HG03039 (cell line): Measurements from ENCODE around the gene ZEB1.
"Not testable (repeated sequence)": the region's sequence is repeated elsewhere in the genome, so short reads cannot be mapped to it uniquely, and the experiment has no call there.

ENCODE experiments used
- ATAC-seq: cut with Tn5 transposase; IDR thresholded peaks from one replicate; pipeline ENCODE4 v1.9.1; 2021; ENCODE audit warnings: mild to moderate bottlenecking, moderate library complexity; ENCODE audit not compliant: unreplicated experiment

Gene ZEB1

DNA sequence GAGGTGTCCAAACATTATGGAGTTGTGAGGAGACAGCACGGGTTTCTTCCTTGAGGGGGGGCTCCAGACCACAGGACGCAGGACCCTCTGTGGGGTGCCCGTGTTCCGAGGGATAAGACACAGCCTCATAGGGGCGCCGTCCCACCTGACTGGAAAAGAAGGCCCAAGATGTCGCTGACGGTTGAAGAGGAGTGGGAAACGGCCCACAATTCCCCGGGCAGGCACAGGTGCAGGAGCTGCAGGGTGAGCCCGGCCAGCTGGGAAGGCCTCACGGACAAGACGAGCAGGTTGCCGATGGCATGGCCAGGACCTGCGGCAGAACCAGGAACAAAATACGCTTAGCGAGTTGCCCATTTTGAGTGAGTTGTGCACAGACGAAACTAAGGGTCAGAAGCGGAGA, 44.7 kb downstream of the ZEB1 start:
- not testable (repeated sequence) for ATAC-seq

DNA sequence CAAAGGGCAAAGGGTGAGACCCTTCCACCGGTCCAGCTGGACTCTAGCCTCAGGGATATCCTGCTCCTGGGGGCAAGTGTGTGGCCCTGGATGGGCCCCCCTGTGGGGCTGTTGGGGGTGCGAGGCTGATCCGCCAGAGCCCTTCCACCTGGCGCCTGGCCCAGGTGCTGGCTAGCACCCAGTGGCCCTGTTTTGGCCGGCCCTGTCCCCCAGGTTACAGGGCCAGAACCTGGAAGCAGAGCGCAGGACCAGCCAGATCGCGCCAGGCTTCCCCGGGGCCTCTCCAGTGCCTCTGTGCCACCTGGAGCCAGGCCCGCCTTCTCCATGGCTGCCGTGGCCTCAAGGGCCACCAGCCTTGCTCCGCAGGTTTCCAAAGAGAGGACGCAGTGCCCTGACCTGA, 45.2 kb downstream of the ZEB1 start:
- not testable (repeated sequence) for ATAC-seq

DNA sequence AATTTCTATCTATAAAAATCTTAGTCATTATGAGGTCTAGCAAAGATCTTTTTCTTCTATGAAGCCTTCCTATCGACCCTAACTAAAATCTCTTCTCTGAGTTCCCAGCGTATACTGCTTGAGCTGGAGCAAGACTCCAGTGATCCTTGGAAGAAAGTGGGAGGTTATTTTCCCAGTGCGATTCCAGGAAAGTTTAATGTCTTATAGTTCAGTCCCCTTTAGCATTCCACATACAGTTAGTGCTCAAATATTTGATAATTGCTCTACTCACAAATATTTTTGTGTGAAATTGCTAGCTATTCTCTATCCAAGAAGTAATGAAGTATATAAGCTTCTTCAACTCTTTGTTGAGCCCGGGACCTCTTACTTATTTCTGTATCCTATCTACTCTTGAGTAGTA, 47.7 kb downstream of the ZEB1 start:
- no peak for ATAC-seq

DNA sequence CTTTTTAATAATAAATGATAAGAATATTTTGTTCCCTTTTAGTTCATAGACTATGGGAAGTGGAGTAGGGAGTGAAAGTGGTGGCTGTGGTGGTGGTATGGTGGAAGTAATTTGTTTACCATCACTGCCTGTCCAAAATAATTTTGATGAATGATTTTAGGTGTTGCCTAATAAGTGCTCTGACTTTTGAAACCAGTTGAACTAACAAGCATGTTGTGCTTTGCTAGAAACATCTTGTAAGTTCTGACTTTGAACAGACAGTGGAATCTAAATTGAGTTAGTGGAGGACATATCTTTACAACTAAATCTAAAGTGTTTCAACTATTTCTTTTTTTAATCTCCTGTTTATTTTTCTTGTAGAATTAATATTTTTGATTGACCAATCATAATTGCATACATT, 49.7 kb downstream of the ZEB1 start:
- ATAC-seq = no peak

DNA sequence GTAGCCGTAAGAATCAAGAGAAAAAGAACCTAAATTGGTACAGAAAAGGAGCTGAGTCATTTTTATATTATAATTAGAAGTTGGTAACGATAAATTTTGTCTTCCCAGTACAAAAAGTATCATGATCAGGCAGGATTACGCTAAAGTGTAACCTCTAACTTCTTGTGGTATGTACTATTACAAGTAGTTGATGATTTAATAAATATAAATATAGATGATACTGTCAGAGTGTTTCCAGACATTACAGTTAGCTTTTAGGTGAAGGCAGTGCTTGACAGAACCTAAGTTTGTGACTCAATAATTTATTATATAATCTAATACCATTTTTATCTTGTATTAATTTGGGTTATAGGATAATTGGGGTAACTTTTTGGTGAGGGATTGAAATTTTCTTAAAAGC, 53.4 kb downstream of the ZEB1 start:
- ATAC-seq = no peak

DNA sequence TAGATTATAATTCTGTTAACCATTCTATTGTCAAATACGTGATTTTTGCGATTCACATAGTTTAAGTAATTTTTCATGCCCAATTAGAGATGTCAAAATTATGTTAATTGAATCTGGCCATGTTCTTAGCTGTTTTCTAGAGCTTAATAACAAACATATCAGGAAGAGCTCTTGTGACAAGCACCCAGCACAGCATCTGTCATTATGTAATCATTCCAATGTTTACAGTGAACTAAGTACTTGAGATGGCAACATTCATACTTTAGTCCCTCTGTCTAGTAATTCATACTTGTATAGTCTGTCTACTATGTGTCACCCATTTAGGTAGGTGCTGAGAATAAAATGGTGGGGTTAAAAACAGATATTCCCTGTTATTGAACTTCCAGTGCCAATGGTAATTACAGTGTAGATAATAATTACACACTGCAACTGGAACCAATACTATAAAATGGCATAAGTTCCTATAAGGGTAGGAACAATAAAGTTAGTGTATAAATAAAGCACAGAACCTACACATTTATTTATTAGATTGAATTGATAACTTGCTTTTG, 55.2 kb downstream of the ZEB1 start:
- ATAC-seq = no peak

DNA sequence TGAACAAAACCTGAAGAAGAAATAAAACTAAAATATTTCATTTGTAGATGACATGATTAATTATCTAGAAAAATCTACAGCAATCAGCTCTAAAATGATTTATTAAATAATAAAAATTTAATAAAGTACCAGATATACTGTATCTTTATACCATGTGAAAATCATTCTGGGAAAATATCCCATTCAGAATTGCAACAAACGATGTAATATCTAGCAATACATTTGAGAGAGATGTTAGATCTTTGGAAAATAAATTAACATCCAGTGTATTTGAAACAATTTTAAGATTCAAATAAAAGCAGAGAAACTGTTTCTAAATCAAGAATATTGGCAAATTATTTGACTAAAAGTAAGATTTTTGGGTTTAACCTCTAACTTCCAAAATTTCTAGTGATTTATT, 62.2 kb downstream of the ZEB1 start:
- no peak for ATAC-seq

DNA sequence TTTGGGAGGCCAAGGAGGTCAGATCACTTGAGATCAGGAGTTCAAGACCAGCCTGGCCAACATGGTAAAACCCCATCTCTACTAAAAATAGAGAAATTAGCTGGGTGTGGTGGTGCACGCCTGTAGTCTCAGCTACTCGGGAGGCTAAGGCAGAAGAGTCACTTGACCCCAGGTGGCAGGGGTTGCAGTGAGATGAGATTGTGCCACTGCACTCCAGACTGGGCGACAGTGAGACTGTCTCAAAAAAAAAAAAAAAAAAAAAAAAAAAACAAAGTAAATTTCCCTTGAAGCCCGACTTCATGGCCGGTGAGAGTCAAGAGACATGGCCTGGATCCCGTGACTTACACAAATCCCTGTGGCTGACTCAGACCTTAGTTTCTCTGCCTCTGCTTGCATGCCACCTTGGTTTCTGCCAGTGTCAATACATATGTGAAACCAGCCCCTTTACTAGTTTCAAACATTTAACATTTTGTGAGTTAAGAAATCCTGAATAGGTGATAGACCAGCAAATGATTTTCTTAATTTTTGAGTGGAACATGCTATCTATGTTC, 62.8 kb downstream of the ZEB1 start:
- ATAC-seq = no peak

DNA sequence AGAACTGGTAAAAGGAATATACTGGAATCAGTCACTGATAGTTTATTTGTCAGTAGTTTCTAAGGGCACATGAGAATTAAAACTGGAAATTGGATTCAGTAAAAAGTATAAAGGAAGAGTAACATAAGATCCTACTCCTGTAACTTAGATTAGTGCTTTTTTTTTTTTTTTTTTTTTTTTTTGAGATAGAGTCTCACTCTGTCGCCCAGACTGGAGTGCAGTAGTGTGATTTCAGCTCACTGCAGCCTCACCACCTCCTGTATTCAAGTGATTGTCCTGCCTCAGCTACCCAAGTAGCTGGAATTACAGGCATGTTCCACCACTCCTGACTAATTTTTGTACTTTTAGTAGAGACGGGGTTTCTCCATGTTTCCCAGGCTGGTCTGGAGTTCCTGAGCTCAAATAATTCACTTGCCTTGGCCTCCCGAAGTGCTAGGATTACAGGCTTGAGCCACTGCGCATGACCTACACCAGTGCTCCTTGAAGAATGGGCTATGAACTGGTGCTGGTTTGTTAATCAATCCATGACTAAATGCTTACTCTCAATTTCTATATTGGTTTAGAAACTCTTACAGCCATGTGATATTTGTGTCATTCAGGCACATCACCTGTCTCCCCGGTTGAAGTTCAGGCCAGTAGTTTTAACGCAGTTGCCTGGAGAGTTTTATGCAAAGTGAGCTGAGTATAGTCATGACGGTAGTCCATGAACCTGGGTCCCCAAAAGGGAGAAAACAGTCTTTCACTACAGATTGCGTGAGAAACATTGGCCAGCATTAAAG, 65.0 kb downstream of the ZEB1 start:
- ATAC-seq = peak; percentile 97

DNA sequence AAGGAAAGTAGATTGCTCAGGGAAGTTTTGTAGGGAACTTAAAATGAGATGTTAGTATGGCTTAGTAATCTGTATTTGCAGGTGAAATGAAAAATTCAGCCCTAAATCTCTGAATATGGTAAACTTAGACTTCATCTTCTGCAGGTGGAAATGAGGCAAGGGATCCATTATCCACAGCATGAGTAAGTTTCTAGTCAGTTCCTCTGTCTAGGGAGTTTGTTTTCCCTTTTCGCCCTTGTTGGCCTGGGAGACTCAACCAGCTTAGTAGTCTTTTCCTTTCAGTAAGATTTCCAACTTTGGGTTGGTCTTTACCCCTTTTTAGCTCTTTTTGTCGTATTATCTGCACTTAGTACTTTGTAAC, 65.6 kb downstream of the ZEB1 start:
- ATAC-seq = peak; percentile 18

DNA sequence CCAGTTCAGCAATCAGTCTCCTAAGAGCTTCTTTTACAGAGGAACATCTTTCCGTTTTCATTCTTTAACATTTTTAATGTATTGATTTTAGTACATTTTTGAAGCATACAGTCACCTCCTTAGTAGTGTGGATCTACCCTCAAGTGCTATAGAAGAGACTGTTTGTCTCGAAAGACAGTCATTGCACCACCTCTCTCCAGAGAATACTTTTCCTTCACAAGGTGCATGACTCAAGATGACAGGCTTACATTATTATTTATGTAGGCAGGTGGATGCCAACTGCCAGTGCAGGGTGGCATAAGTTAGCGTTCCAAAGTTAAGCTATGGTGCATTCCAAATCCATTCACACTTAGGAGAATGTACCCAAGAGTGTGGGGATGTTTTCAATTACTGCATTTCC, 71.8 kb downstream of the ZEB1 start:
- ATAC-seq = no peak

DNA sequence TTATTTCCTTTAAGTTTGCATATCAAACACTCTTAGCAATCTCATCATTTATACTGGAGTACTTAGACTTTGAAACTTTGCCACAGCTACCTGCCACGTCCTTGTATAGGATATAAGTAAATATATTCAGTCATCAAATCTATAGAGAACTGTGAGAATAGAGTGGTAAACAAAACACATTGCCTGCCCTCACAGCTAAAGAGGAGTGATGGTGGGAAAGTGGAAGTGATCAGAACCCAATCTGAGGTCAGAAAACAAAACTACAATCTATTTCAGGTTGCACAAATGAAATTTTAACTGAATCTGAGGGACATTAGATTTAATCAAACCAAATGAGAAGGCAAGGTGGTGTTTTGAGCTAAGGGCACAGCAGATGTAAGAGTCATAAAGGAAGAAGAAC, 74.8 kb downstream of the ZEB1 start:
- ATAC-seq = no peak

DNA sequence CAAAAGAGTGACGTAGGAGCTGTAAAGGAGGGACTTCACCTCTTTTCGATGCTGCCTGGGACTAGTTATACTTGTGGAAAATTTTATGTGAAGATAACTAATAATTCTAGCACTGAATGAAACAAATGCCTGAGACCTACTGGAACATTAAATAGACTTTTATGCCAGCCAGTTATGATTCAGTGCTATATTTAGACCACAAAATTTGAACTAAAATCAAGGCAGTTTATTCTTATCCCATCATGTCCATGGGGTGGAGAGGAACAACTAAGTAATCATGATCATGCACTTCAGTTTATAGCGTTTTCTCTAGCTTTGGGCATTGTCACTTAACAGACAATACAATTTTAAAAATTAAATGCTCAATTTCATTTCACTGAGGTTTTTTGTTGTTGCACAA, 76.7 kb downstream of the ZEB1 start:
- no peak for ATAC-seq

DNA sequence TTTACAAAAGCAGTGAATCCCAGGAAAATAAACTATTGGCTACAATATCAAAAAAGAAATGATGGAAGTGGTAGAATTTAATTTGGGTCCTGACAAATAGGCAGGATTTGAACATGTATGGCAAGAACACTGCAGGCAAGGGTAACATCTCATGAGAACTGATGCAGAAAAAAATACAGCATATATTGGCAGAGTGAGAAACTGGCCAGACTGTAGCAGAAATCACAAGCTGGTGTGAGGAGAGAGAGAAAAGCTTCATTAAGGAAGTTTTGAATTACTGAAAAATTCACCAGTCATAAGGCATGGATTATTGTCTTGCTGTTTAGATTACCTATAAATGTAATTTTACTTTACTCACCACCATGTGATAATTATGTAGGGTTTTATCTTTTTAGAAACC, 77.4 kb downstream of the ZEB1 start:
- no peak for ATAC-seq

DNA sequence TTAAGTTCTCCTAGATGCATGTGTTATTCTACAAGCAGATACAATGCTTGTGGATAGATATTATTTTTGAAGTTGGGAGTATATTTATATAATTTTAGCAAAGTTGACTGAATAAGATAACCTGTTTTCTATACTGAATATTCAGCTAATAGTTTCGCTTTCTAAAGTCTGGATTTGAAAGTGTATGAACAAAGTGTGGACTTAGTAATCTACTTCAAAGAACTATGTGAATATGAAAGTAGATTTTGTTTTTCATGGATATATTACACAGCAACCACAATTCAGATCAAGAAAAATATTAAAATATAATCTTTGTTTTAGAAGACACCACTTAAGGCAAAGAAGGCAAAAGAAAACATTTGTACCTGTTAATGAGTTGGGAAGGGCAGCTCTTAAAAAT, 78.8 kb downstream of the ZEB1 start:
- no peak for ATAC-seq

DNA sequence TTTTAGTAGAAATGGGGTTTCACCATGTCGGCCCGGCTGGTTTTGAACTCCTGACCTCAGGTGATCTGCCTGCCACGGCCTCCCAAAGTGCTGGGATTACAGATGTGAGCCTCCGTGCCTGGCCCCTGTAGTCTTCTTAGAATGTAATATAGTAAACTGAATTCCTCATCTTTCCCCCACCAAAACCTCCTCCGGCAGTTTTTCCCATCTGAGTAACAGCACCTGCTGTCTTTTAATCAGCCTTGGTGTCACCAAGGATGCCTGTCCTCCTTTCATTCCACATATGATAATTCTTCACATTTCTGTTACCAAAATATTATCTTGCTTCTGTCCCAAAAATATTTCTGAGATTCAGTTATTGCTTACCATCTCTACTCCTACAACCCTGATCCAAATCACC, 80.2 kb downstream of the ZEB1 start:
- no peak for ATAC-seq

DNA sequence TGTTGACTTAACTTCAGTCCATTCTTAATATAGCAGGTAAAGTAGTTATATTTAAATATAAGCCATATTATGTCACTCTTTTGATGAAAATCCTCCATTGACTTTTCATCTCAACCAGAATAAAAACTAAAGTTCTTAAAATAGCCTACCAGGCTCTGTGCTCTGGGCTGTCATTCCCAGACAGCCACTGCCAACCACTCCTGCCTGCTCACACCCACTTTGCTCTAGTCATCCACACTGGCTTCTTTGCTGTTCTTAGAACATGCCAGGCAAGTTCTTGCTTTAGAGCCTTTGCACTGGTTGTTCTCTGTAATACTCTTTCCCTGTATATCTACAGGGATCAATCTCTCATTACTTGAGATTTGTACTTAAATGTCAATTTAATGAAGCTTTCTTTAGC, 80.6 kb downstream of the ZEB1 start:
- no peak for ATAC-seq

DNA sequence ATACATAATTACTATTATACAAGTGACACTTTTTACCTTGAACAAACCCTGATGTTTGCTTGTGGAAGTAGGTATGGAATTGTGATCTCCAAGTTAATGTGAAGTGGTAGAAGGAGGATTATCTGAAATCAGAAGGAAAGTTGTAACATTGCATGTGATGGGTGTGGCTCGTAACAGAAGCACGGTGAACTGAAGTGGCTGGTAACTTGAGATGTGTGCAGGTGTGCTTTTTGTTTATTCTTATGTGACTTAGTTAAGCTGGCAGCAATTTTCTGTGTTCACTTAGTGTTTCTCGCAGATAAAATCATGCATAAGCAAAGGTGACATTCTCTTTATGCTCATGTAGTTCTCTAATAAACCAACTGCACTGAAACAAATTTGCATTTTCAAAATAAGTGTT, 82.3 kb downstream of the ZEB1 start:
- ATAC-seq = no peak

DNA sequence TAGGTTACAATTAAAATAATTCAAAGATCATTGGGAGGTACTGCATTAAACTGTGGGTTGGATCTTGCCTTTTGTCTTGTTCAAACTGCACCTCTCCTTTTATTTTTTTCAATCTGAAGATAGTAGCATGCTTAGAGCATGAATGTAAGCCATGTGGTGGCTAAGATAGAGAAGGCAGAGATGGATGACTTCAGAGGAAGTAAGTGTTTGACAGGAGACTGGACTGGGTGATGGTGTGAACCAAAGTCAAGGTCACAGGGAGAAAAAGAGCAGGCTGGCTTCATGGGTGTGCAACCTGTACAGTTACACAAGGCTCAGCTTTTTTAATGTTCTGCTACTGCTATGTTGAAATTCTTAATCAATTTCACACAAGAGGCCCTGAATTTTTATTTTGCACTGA, 85.6 kb downstream of the ZEB1 start:
- ATAC-seq = no peak

DNA sequence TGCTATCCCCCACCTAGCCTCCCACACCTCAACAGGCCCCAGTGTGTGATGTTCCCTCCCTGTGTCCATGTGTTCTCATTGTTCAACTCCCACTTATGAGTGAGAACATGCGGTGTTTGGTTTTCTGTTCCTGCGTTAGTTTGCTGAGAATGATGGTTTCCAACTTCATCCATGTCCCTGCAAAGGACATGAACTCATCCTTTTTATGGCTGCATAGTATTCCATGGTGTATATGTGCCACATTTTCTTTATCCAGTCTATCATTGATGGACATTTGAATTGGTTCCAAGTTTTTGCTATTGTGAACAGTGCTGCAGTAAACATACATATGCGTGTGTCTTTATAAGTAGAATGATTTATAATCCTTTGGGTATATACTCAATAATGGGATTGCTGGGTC, 86.8 kb downstream of the ZEB1 start:
- ATAC-seq = not testable (repeated sequence)

DNA sequence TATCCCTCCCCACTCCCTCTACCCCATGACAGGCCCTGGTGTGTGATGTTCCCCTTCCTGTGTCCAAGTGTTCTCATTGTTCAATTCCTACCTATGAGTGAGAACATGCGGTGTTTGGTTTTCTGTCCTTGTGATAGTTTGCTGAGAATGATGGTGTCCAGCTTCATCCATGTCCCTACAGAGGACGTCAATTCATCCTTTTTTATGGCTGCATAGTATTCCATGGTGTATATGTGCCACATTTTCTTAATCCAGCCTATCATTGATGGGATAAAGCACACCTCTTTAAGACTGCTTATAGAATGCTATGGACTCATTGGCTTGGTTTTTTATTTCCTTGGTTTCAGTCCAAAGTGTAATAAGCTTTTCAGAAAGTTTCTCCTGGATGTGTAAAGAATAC, 93.4 kb downstream of the ZEB1 start:
- not testable (repeated sequence) for ATAC-seq

DNA sequence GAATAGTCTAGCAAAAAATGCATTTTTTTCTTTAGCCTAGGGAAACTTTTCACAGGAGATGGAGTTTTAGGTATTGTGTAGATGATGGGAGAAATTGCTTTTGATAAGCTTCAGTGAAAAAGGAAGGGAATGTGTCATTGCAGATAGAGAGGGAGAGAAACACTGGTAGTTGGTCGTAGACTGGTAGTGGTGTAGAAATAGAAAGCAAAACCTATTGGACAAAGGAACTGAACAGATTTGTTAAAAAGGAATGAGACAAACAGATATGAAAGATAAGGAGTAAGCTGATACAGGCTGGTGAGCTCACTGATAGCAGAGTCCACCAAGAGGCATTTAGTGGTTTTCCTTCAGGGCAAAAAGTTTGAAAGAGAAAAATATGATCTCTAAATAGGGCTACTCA, 94.3 kb downstream of the ZEB1 start:
- no peak for ATAC-seq

DNA sequence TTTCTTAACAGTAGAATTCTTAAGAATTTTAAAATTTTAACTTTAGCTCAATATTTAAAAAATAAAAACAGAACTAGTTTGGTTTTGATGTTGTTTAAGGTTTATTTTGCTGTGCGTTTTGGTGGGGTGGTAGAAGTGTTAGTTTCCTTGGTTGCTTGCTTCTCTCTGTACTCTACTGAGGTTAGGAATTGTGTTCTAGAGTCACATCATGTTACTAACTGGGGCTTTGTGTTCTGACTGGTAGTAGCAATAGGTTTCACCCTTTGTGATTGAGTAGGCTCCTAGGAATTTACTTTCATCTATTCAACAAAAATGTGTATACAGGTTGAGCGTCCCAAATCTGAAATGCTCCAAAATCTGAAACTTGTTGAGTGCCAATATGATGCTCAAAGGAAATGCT, 99.5 kb downstream of the ZEB1 start:
- ATAC-seq = no peak
